GM18951 (cell line): Measurements from ENCODE around the gene LNX1.
"Not testable (repeated sequence)": the region's sequence is repeated elsewhere in the genome, so short reads cannot be mapped to it uniquely, and the experiment has no call there.

Source experiments
- POLR2A ChIP-seq: IDR thresholded peaks from 4 replicates; pipeline ENCODE4 v1.6.1; 2011; ENCODE audit warnings: mild to moderate bottlenecking; ENCODE audit not compliant: insufficient read length, insufficient read depth; ENCODE audit errors: extremely low read depth
- in situ Hi-C: fragments of 300-500 bp; cut with MboI; formaldehyde crosslinking; loops from one replicate; pipeline ENCODE4 v1.12.0; 2022; ENCODE audit warnings: low sequenced_read_pairs, mixed read lengths, inconsistent platforms; ENCODE audit not compliant: unreplicated experiment

LNX1 gene

GRCh38 chr4:53485658-53486040 is 105.6 kb downstream of the LNX1 start:
- TF ChIP-seq POLR2A: no peak
- in situ Hi-C loops: no loop called here

GRCh38 chr4:53484911-53485657 is 106.2 kb downstream of the LNX1 start:
- TF ChIP-seq POLR2A: no peak
- in situ Hi-C loops: no loop called here

- TF ChIP-seq POLR2A: no peak
- in situ Hi-C loops: no loop called here
Measured at GRCh38 chr4:53483250-53483649, 108.0 kb downstream of the LNX1 start.

- TF ChIP-seq POLR2A: no peak
- in situ Hi-C loops: no loop called here
Measured at GRCh38 chr4:53481586-53481985, 109.7 kb downstream of the LNX1 start.

- TF ChIP-seq POLR2A: no peak
- in situ Hi-C loops: no loop called here
Measured at GRCh38 chr4:53480909-53481308, 110.4 kb downstream of the LNX1 start.

- in situ Hi-C loops: no loop called here
Measured at GRCh38 chr4:53479736-53480525, 111.4 kb downstream of the LNX1 start.

GRCh38 chr4:53478671-53479456 is 112.4 kb downstream of the LNX1 start:
- TF ChIP-seq POLR2A: no peak
- in situ Hi-C loops: no loop called here

More at GRCh38 chr4:53479736-53480525, 111.4 kb downstream of the LNX1 start:
- TF ChIP-seq POLR2A: no peak

GRCh38 chr4:53477636-53478035 is 113.7 kb downstream of the LNX1 start:
- in situ Hi-C loops: no loop called here

GRCh38 chr4:53477038-53477565 is 114.2 kb downstream of the LNX1 start:
- TF ChIP-seq POLR2A: no peak
- in situ Hi-C loops: no loop called here

More at GRCh38 chr4:53477636-53478035, 113.7 kb downstream of the LNX1 start:
- TF ChIP-seq POLR2A: no peak

GRCh38 chr4:53476232-53477037 is 114.9 kb downstream of the LNX1 start:
- no peak for TF ChIP-seq POLR2A
- in situ Hi-C loops: no loop called here

GRCh38 chr4:53466576-53466975 is 124.7 kb downstream of the LNX1 start:
- in situ Hi-C loops: not testable (repeated sequence)

- in situ Hi-C loops: no loop called here
- TF ChIP-seq POLR2A: no peak
Measured at GRCh38 chr4:53465891-53466290, 125.4 kb downstream of the LNX1 start.
